Endometrium (tissue), 2 donors: ENCODE measurements around the gene CYB5R4.
"Not testable (repeated sequence)": the region's sequence is repeated elsewhere in the genome, so short reads cannot be mapped to it uniquely, and the experiment has no call there.

Experiments
- FAIRE-seq: peaks from 2 replicates; lab custom pipeline; 2012; peaks lifted over from hg19 to GRCh38; lab: Jason Lieb, UNC
- donor health status: control.
- donor health status: control.

CYB5R4 gene

GRCh38 chr6:83862776-83863471 lies 3.4 kb downstream of the CYB5R4 start:
- no peak for FAIRE-seq

GRCh38 chr6:83867043-83867442 lies 7.6 kb downstream of the CYB5R4 start:
- no peak for FAIRE-seq

- no peak for FAIRE-seq
Observed at GRCh38 chr6:83867527-83868161, 8.2 kb downstream of the CYB5R4 start.

- no peak for FAIRE-seq
Observed at GRCh38 chr6:83868639-83869038, 9.2 kb downstream of the CYB5R4 start.

GRCh38 chr6:83870649-83871048 lies 11.2 kb downstream of the CYB5R4 start:
- no peak for FAIRE-seq

- no peak for FAIRE-seq
Observed at GRCh38 chr6:83872386-83873118, 13.1 kb downstream of the CYB5R4 start.

GRCh38 chr6:83873869-83874268 lies 14.4 kb downstream of the CYB5R4 start:
- FAIRE-seq = no peak

GRCh38 chr6:83875843-83876242 lies 16.4 kb downstream of the CYB5R4 start:
- FAIRE-seq = no peak

- no peak for FAIRE-seq
Observed at GRCh38 chr6:83878902-83879644, 19.6 kb downstream of the CYB5R4 start.

- no peak for FAIRE-seq
Observed at GRCh38 chr6:83879746-83880145, 20.3 kb downstream of the CYB5R4 start.

- no peak for FAIRE-seq
Observed at GRCh38 chr6:83883240-83883639, 23.8 kb downstream of the CYB5R4 start.

- FAIRE-seq = peak; percentile 93
Observed at GRCh38 chr6:83884523-83884922, 25.0 kb downstream of the CYB5R4 start.

GRCh38 chr6:83885984-83886383 lies 26.5 kb downstream of the CYB5R4 start:
- FAIRE-seq = no peak

- FAIRE-seq = no peak
Observed at GRCh38 chr6:83889621-83890020, 30.1 kb downstream of the CYB5R4 start.

- no peak for FAIRE-seq
Observed at GRCh38 chr6:83890520-83890919, 31.0 kb downstream of the CYB5R4 start.

- FAIRE-seq = no peak
Observed at GRCh38 chr6:83891586-83891985, 32.1 kb downstream of the CYB5R4 start.

- FAIRE-seq = no peak
Observed at GRCh38 chr6:83893024-83893423, 33.5 kb downstream of the CYB5R4 start.

- FAIRE-seq = not testable (repeated sequence)
Observed at GRCh38 chr6:83897094-83897493, 37.6 kb downstream of the CYB5R4 start.

GRCh38 chr6:83901624-83902023 lies 42.1 kb downstream of the CYB5R4 start:
- no peak for FAIRE-seq

- FAIRE-seq = no peak
Observed at GRCh38 chr6:83904395-83904794, 44.9 kb downstream of the CYB5R4 start.

GRCh38 chr6:83905648-83906047 lies 46.2 kb downstream of the CYB5R4 start:
- no peak for FAIRE-seq

- FAIRE-seq = not testable (repeated sequence)
Observed at GRCh38 chr6:83907623-83908390, 48.3 kb downstream of the CYB5R4 start.
